KBM-7 (cell line): Measurements from ENCODE around the gene ZBTB34.
"Not testable (repeated sequence)": the region's sequence is repeated elsewhere in the genome, so short reads cannot be mapped to it uniquely, and the experiment has no call there.

Experiments used
- DNase-seq: peaks from one replicate; pipeline ENCODE4 v3.0.0-alpha.2; 2015
- in situ Hi-C: fragments of 300-500 bp; cut with MboI; formaldehyde crosslinking; loops from 2 replicates; pipeline ENCODE4 v1.14.3; 2020; ENCODE audit warnings: low sequenced_read_pairs, low pct_unique_long_range_greater_than_20kb, mixed read lengths

The ZBTB34 gene, protein sequence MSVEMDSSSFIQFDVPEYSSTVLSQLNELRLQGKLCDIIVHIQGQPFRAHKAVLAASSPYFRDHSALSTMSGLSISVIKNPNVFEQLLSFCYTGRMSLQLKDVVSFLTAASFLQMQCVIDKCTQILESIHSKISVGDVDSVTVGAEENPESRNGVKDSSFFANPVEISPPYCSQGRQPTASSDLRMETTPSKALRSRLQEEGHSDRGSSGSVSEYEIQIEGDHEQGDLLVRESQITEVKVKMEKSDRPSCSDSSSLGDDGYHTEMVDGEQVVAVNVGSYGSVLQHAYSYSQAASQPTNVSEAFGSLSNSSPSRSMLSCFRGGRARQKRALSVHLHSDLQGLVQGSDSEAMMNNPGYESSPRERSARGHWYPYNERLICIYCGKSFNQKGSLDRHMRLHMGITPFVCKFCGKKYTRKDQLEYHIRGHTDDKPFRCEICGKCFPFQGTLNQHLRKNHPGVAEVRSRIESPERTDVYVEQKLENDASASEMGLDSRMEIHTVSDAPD

DNA sequence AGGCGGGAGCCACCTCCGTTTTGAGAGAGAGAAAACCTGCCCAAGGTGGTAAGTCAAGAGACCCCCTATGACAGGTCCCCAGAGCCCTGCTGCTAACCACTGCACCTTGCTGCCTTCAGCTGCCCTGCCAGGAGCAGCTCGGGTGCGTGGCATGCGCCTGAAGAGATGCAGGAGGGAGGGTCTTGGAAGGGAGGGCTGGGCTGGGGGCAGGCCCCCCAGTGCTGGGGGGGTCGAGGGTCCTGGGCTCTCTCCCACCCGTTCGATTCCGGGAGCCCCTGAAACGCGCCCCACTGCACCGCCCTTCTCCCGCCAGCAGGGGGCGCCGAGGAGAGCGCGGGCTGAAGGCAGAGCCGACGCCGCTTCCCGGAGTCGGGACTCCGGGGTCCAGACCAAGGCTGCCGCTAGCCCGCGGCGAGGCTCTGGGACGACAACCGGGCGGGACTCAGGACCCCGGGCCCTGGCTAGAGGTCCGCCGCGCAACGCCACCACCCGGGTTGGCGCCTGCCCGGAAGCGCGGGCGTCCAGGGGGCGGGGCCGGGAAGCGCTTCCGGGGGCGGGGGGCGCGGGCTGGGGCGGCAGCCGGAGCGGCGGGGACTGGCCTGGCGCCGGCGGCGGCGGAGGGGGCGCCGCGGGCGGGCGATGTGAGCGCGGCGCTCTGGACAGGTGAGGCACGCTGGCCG is at the start of gene ZBTB34:
Gene ZBTB34 (plus strand): TSS at position 563 of the 680 bp plus-strand sequence. CDS start 18,761 bp downstream, outside the sequence.
- in situ Hi-C loops: no loop called here
- DNase-seq: peak; percentile 79

DNA sequence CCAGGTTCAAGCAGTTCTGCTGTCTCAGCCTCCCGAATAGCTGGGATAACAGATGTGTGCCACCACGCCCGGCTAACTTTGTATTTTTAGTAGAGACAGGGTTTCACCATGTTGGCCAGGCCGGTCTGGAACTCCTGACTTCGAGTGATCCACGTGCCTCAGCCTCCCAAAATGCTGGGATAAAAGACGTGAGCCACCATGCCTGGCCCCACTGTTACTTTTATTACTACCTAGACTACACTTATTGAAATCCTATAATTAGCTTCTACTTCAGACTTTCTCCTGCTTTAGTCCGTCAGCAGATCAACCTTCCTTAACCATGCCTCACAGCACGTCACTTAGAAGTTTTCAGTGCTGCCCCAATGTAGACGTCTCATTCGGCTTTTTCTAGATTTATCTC is 47.4 kb upstream of the ZBTB34 start:
- in situ Hi-C loops: no loop called here
- DNase-seq: no peak

DNA sequence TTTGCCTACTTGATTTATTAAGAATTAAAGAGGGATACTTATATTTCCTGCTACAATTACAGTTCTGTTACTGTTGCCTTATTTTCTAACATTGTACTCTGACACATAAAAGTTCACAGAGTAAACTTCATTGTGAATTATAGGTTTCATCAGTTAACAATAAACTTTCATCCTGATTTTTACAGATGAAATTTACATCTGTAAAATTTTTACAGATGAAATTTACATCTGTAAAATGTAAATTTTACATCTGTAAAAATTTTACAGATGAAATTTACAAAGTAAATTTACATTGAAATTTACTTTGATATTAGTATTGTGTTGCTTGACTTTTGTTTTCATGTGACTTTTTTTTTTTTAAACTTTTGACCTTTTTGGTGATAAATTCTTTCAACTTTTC is 46.3 kb upstream of the ZBTB34 start:
- in situ Hi-C loops: no loop called here
- no peak for DNase-seq

DNA sequence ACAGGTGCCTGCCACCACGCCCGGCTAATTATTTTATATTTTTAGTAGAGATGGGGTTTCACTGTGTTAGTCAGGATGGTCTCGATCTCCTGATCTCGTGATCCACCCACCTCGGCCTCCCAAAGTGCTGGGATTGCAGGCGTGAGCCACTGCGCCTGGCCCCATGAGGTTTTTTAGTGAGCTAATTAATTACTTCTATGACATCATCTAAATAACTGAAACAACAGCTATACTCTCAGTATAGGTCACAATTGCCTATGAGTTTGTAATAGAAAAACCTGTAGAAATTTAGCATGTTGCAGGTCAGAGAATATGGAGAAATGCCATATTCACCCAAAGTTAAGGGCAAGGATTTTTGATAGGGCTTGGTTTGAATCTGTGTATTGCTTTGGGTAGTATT is 42.8 kb upstream of the ZBTB34 start:
- in situ Hi-C loops, DNase-seq: not testable (repeated sequence)

DNA sequence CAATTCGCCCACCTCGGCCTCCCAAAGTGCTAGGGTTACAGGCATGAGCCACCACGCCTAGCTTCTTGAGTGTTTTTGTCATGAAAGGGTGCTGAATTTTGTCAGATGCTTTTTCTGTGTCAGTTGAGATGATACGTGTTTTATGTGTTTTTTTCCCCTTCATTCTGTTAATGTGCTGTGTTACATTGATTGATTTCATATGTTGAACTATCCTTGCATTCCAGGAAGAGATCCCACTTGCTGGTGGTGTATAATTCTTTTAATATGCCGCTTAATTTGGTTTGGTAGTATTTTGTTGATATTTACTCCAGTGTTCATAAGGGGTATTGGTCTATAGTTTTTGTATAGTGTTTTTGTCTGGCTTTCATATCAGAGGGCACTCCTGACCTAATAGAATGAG is 42.0 kb upstream of the ZBTB34 start:
- in situ Hi-C loops: no loop called here
- DNase-seq: no peak

DNA sequence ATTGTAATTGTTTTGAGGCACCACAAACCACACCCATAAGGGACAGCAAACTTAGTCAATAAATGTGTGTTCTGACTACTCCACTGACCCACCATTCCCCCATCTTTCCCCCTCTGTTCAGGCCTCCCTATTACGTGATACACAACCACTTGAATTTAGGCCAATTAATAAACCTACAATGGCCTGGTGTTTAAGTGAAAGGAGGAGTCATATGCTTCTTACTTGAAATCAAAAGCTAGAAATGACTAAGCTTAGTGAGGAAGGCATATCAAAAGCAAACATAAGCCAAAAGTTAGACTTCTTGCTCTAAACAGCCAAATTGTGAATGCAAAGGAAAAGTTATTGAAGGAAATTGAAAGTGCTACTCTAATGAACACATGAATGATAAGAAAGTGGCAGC is 41.0 kb upstream of the ZBTB34 start:
- in situ Hi-C loops: no loop called here
- no peak for DNase-seq

DNA sequence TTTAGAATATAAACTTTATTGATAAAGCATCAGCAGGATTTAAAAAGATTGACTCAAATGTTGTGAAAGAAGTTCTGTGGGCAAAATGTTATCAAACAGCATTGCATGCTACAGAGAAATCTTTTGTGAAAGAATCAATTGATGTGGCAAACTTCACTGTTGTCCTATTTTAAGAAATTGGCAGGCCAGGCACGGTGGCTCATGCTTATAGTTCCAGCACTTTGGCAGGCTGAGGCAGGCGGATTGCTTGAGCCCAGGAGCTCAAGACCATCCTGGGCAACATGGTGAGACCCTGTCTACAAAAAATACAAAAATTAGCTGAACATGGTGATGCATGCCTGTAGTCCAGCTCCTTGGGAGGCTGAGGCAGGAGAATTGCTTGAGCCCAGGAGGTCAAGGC is 38.2 kb upstream of the ZBTB34 start:
- in situ Hi-C loops: no loop called here
- no peak for DNase-seq

DNA sequence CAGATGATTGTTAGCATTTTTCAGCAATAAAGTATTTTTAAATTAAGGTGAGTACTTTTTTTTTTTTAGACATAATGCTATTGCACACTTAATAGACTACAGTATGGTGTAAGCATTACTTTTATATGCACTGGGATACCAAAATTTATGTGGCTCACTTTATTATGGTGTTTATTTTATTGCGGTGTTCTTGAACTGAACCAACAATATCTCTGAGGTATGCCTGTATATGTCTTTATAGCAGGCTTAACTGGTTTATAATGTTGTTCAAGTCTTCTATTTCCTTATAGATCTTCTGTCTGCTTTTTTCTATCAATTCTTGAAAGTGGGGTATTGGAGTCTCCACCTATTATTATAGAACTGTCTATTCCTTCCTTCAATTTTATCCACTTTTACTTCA is 37.6 kb upstream of the ZBTB34 start:
- in situ Hi-C loops: no loop called here
- DNase-seq: no peak

DNA sequence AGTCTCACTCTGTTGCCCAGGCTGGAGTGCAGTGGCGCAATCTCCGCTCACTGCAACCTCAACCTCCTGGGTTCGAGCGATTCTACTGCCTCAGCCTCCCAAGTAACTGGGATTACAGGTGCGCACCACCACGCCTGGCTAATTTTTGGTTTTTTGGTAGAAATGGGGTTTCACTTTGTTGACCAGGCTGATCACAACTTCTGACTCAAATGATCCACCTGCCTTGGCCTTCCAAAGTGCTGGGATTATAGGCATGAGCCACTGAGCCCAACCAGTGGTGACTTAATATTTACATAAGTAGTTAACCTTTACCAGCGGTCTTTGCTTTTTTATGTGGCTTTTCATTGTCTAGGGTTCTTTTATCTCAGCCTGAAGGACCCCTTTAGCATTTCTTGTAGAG is 36.4 kb upstream of the ZBTB34 start:
- in situ Hi-C loops: not testable (repeated sequence)

DNA sequence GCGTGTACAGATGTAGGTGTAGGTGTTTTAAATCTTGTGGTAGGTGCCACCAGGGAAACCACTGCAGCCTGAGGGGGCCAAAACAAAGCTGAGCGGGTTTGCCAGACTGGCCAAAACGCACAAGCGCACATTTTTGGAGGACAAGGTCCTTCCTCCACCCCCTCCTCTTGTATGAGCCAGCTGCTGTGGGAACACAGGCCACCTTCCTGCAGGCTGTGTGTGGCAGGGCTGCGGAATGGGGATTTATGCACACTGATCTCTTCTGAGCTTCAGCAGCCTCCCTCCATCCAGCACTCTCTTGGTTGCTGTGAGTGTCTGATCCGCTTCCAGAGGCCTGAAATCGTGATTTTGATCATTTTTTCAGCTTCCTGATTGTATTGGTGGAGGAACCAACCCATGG is 33.2 kb upstream of the ZBTB34 start:
- no peak for DNase-seq
- in situ Hi-C loops: no loop called here

More for the DNA sequence above, 36.4 kb upstream of the ZBTB34 start:
- not testable (repeated sequence) for DNase-seq

DNA sequence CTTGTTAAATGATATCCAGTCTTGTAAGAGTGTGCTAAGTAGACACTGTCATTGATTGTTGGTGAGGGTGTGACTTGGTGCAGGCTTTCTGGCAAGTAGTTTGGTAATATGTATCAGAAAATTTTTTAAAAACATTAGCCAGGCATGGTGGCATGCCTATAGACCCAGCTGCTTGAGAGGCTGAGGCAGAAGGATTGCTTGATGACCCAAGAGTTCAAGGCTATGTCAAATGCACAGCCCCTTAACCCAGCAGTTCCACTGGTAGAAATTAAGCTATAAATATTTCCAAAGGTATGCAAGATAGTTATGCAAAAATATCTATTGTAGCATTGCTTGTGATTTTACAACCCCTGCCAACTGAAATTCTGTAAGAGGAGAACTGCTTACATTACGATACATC is 31.4 kb upstream of the ZBTB34 start:
- in situ Hi-C loops: no loop called here
- DNase-seq: no peak

DNA sequence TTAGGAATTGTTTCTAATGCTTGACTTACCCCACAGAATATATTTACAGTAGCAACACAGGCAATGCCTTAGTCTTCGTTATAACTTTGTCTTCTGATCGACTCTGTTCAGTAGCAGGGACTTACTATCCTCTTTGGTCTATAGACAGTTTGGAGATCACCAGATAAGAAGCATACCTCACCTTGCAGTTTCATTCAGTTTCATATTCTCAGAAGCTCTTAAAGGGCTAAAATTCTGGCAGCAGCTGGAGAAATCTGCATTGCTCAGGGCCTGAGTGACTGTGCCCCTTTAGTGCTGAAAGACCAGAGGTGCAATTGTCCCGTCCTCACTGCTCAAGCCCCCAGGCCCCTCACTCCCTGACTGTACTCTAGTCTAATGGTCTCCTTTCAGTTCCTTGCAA is 29.6 kb upstream of the ZBTB34 start:
- in situ Hi-C loops: no loop called here
- no peak for DNase-seq

DNA sequence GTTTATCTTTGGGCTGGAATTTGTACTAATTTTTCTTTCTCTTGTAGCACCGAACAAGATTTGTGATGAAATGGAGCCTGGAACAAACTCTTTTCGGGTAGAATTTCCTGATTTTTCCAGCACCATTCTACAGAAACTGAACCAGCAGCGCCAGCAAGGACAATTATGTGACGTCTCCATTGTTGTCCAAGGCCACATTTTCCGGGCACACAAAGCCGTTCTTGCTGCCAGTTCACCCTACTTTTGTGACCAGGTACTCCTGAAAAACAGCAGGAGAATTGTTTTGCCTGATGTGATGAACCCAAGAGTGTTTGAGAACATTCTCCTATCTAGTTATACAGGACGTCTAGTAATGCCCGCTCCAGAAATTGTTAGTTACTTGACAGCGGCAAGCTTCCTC is 28.0 kb upstream of the ZBTB34 start:
- no peak for DNase-seq
- in situ Hi-C loops: no loop called here

DNA sequence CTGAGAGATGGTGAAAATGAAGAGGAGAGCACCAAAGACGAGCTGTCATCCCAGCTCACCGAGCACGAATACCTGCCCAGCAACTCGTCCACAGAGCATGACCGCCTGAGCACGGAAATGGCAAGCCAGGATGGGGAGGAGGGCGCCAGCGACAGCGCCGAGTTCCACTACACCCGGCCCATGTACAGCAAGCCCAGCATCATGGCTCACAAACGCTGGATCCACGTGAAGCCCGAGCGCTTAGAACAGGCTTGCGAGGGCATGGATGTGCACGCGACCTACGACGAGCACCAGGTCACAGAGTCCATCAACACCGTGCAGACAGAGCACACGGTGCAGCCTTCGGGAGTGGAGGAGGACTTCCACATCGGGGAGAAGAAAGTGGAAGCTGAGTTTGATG is 27.4 kb upstream of the ZBTB34 start:
- in situ Hi-C loops: no loop called here
- no peak for DNase-seq

DNA sequence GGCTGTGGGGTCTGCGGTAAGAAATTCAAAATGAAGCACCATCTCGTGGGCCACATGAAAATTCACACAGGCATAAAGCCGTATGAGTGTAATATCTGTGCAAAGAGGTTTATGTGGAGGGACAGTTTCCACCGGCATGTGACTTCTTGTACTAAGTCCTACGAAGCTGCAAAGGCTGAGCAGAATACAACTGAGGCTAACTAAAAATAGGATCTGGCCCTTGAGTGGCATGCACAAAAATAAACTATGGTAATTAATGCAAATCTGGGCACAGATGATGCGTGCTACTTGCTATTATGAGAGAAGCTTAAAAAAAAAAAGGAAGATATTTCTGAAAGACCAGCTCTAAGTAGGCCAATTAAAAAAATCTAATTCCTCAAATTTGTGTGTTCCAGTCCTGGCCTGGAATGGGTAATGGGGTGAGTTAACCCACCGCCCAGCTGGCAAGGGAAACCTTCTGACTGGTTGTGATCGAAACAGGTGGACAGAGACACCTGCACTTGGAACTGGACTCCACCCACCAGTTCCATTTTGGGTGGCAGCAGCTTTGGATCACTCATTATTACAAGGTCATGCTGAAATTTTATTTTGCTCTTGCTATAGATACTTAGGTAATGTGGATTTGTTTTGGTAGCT is 26.6 kb upstream of the ZBTB34 start:
- in situ Hi-C loops: no loop called here
- DNase-seq: no peak

DNA sequence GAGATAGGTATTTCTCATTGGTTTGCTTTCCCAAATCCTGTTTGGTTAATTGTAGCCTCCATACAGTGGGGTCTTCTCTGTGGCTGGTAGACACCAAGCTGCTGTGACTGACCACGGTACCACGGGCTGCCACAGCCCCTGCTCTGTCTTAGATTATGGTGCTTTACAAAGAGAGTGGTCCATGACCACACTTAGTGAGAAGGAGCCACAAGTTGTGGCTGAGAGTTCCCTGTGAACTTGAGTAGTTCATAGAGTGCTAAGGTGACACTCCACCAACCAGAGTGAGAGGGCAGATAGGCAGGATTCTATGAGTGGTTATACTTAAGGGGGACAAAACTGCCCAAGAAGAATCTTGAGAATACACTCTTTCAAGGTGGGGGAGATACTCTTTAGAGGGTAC is 25.8 kb upstream of the ZBTB34 start:
- in situ Hi-C loops: no loop called here
- no peak for DNase-seq

DNA sequence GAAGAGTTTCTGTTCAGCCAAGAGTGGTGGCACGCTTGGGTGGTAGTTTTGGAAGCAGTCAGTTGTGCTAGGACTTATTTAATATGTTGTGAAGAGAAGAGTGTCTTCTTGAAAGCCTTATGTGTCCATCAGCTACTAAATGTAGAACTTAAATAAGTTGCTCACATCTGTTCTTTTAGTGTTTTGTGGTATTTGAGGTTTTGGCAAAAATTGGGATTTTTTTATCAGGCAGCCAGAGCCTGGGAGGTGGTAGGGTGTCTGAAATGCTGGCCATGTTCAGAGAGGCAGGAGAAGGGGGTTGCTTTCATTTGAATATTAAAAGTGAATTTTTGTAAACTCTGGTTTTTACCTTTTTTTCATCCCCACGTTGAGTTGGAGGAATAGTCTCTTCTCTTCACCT is 24.2 kb upstream of the ZBTB34 start:
- no peak for DNase-seq
- in situ Hi-C loops: no loop called here

DNA sequence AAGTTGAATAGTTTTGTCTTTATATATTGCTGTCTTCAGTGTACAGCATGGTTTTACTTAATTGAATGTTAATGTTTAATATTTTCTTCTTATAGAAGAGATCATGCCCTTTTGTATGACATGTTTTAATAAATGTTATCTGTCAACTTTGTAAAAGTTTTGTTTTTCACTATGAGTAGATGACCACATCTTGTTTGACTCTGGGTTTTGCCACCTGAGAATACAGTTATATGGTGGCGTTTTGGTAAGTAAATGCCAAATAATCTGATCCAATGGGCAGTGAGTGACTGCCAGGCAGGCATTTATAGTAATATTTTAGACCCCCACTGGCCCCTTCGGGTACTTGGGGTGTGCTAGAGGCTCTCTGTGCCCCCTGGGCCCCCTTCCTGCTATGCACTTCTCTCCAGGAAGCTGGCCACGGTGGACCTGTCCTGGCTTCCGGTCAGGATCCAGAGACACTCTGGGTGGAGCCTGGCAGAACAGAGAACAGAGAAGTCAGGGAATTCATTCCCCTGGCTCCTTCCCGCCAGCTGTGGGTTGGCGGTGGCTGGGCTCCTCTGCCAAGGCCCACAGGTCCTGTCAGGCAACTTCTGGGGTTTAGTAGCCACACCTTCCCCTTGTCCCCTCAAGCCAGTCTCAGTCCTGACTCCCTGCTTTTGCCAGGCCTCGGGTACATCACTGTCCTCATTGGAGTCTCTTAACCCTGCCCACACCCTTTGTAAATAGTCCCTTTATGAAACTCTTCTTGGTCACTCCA is 22.2 kb upstream of the ZBTB34 start:
- no peak for DNase-seq
- in situ Hi-C loops: no loop called here

DNA sequence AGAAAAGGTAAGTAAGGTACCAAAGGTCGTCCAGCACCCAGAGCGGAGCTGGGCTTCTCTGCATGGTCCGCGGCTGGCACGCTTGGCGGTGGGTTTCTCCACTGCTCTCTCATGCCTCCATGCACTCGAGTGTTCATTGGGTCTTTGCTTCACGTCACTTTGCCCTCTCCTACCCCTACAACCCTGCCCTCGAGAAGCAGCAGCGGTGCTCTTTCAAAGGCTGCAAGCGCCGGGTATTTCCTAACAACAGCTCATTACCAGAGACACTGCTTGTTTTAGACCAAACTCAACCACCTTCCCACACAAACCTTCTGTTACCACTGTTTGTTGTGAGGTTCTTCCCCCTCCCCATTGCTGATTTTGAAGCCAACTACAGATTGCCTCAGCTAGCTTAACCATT is 21.5 kb upstream of the ZBTB34 start:
- no peak for DNase-seq
- in situ Hi-C loops: no loop called here
